Calu3 (cell line): ENCODE measurements around the gene PSMB2. TPM values are rescaled to one million over a fixed set of nuclear protein-coding genes. Genes with fewer than 3 reads are reported as not detected.

Source experiments
- BruUV-seq: library from RNA; stranded (reverse); fragments of 400-500 nt; replicated peaks from 2 replicates; lab custom pipeline; 2021; lab: Mats Ljungman, UMichigan
- CTCF ChIA-PET: fragments of 300-600 bp; sonication (Branson Sonifier 250); formaldehyde crosslinking; loops from one replicate; lab custom pipeline; 2022; ENCODE audit warnings: antibody characterized with exemption; lab: Charles Lee
- DNase-seq: peaks from one replicate; pipeline ENCODE4 v3.0.0; 2022
- H3K27ac Mint-ChIP-seq: one replicate; pipeline ENCODE4 v1.8.0; 2022; ENCODE audit warnings: mixed read lengths; ENCODE audit not compliant: unreplicated experiment
- H3K27me3 Mint-ChIP-seq: one replicate; pipeline ENCODE4 v1.8.0; 2022; ENCODE audit warnings: mixed read lengths; ENCODE audit not compliant: unreplicated experiment
- H3K36me3 Mint-ChIP-seq: one replicate; pipeline ENCODE4 v1.8.0; 2022; ENCODE audit warnings: mild to moderate bottlenecking, moderate library complexity, mixed read lengths; ENCODE audit not compliant: insufficient read depth, unreplicated experiment
- H3K4me1 Mint-ChIP-seq: one replicate; pipeline ENCODE4 v1.8.0; 2022; ENCODE audit warnings: mild to moderate bottlenecking, low read depth, mixed read lengths; ENCODE audit not compliant: unreplicated experiment
- H3K4me3 Mint-ChIP-seq: one replicate; pipeline ENCODE4 v1.8.0; 2022; ENCODE audit warnings: mild to moderate bottlenecking, low read depth, moderate library complexity, mixed read lengths; ENCODE audit not compliant: unreplicated experiment
- H3K9me3 Mint-ChIP-seq: one replicate; pipeline ENCODE4 v1.8.0; 2022; ENCODE audit warnings: low read depth, mixed read lengths; ENCODE audit not compliant: unreplicated experiment
- intact Hi-C: fragments of 100-400 bp; cut with micrococcal nuclease; formaldehyde crosslinking; loops from one replicate; pipeline ENCODE4 v1.10.0; 2022; ENCODE audit not compliant: unreplicated experiment
- total RNA-seq: library from RNA; stranded (reverse); gene quantifications from 2 replicates; pipeline ENCODE4 v1.2.3, GENCODE V29; 2022
- TF ChIP-seq, protein P1 (sequence below): fragments of 200-600 bp; IDR thresholded peaks from one replicate; pipeline ENCODE4 v1.8.0; 2022; ENCODE audit warnings: antibody characterized with exemption; ENCODE audit not compliant: unreplicated experiment

Gene PSMB2
- total RNA-seq, 1 experiment from 2014 or later = 109 TPM

DNA sequence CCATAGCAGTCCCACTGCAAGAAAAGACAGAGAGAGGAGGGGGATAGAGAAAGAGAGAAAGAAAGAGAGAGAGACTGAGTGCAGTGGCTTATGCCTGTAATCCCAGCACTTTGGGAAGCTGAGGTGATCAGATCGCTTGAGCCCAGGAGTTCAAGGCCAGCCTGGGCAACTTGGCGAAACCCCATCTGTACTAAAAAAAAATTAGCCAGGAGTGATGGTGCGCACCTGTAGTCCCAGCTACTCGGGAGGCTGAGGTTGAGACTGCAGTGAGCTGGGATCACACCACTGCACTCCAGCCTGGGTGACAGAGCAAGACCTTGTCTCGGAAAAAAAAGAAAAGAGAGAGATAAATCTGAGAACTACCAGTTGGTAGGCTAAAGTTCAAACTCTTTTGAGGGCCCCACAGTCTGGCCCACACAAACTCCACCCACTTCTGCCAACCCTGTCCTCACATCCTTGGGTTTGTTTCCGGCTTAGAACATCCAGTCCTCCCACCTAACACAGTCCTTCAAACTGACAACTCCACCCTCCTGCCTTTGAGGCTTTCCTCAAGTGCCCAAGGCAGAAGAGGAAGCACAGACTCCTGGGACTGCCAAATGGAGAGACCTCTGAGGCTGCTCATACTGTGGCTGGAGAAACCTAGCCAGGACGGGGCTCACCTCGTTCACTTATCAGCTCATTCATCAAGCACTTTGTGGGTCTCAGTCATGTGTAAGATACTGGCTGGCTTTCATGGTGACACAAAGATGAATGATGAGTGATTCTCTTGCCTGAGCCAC is 48.1 kb downstream of the PSMB2 start:
- H3K9me3 Mint-ChIP-seq = no peaks in the 10 kb centered on the region
- intact Hi-C loops = no loop called here
- CTCF ChIA-PET = no interaction called here
- no peaks in the 10 kb centered on the region for H3K27me3 Mint-ChIP-seq
- no peak for DNase-seq
- H3K4me1 Mint-ChIP-seq = no peaks in the 10 kb centered on the region
- H3K4me3 Mint-ChIP-seq = no peak overlapping the region
- BruUV-seq = TSS peak; percentile 15
- no peak overlapping the region for H3K27ac Mint-ChIP-seq
- H3K36me3 Mint-ChIP-seq = no peaks in the 10 kb centered on the region
- TF ChIP-seq, protein P1, sequence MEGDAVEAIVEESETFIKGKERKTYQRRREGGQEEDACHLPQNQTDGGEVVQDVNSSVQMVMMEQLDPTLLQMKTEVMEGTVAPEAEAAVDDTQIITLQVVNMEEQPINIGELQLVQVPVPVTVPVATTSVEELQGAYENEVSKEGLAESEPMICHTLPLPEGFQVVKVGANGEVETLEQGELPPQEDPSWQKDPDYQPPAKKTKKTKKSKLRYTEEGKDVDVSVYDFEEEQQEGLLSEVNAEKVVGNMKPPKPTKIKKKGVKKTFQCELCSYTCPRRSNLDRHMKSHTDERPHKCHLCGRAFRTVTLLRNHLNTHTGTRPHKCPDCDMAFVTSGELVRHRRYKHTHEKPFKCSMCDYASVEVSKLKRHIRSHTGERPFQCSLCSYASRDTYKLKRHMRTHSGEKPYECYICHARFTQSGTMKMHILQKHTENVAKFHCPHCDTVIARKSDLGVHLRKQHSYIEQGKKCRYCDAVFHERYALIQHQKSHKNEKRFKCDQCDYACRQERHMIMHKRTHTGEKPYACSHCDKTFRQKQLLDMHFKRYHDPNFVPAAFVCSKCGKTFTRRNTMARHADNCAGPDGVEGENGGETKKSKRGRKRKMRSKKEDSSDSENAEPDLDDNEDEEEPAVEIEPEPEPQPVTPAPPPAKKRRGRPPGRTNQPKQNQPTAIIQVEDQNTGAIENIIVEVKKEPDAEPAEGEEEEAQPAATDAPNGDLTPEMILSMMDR = no peak

DNA sequence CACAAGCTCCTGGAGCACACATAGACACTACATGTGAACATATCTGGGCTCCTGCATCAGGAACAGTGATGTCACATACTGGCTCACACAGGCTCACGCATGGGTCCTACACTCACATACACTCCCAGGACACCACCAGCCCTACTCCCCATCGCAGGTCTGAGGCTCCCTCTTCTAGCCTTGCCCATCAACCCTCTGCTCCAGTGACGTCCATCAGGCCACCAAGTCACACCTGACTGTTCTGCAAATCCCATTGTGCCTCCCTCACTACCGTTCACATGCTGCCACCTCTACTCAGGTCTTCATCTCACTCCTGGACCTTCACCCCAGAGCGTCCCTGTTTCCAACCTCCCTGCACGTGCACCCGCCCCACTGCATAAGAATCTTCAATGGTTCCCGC is 50.1 kb downstream of the PSMB2 start:
- peaks cover 4% of the 10 kb centered on the region for H3K36me3 Mint-ChIP-seq
- H3K9me3 Mint-ChIP-seq = no peaks in the 10 kb centered on the region
- CTCF ChIA-PET = no interaction called here

DNA sequence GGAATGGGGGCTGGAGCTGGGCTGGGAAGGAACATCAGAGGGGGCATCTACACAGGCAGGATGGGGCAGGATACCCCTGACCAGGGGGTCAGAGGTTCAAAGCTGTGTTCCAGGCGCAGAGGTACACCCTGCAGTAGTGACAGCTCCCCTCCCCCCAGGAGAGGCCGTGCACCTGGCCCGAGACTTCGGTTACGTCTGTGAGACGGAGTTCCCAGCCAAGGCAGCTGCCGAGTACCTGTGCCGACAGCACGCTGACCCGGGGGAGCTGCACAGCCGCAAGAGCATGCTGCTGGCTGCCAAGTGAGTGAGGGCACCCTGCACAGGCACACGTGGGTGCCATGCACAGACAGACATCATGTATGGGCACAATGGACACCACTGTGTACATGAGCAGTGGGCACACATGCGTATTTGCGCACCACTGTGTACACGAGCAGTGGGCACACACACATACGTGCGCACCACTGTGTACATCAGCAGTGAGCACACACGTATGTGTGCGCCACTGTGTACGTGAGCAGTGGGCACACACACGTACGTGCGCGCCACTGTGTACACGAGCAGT is 50.8 kb downstream of the PSMB2 start:
- BruUV-seq = no TSS peak
- DNase-seq = no peak
- CTCF ChIA-PET = no interaction called here
- Mint-ChIP-seq H3K36me3 (peaks cover 4% of the 10 kb centered on the region), H3K27ac (no peak overlapping the region), H3K4me3 (no peak overlapping the region), H3K4me1 (no peaks in the 10 kb centered on the region), H3K9me3 (no peaks in the 10 kb centered on the region), H3K27me3 (no peaks in the 10 kb centered on the region)
- TF ChIP-seq, protein P1 = no peak
- intact Hi-C loops = no loop called here

More for the DNA sequence above, 50.1 kb downstream of the PSMB2 start:
- Mint-ChIP-seq H3K27ac (no peak overlapping the region), H3K4me1 (no peaks in the 10 kb centered on the region), H3K27me3 (no peaks in the 10 kb centered on the region), H3K4me3 (no peak overlapping the region)
- DNase-seq = no peak
- no TSS peak for BruUV-seq
- intact Hi-C loops = no loop called here
- TF ChIP-seq, protein P1 = no peak

DNA sequence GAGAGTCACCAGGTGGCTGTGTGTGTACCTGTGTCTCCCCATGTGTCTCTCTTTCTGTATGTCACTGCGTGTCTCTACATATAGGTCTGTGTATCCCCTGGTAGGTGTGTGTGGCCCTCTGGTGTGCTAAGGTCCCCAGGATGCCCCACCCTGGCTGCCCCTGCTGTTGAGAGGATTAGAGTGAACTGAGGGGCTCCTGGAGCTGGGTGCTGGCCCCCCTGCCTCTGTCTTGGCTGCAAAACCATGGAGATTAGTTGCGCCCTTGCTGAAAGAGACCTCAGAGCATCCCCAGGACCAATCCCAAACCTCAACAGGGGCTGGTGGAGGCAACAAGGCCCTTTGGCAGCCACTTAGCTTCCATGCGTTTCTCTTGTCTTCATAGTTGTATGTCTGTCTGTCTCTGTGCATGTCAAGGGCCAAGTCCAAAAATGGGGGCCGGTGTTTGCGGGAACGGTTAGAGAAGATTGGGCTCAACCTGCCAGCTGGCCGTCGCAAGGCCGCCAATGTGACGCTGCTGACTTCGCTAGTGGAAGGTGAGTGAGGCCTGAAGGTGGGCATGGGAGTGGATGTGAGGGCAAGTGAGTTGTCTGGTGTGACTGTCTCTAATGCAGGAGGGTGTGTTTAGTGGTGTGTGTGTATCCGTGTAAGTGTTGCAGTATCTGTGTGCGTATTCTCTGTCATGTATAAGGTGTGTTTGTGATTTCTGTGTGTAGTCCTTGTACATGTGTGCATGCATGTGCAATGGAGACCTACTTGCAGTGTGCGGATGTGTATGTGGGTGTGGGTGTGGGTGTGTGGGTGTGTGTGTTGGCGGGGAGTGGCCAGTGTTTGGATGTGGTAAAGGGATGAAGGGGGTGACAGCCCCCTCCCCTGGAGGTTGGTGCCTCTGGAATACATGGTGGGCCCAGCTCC is 51.6 kb downstream of the PSMB2 start:
- Mint-ChIP-seq H3K4me1 (no peaks in the 10 kb centered on the region), H3K9me3 (no peaks in the 10 kb centered on the region), H3K36me3 (peaks cover 4% of the 10 kb centered on the region), H3K4me3 (no peak overlapping the region), H3K27ac (no peak overlapping the region), H3K27me3 (no peaks in the 10 kb centered on the region)
- TF ChIP-seq, protein P1 = no peak
- intact Hi-C loops = no loop called here
- no TSS peak for BruUV-seq
- DNase-seq = no peak
- CTCF ChIA-PET = no interaction called here
